ENCODE results near the gene HLA-A. TPM values are rescaled to one million over a fixed set of nuclear protein-coding genes. Genes with fewer than 3 reads are reported as not detected.

HLA-A gene
- total RNA-seq, 1 experiment from 2014 or later = 251 TPM

Other genes with a start within 250 kb of the HLA-A start
- gene HLA-F, start 219.1 kb upstream of the HLA-A start, total RNA-seq (2021; ENCODE audit: unreplicated experiment) = 24.6 TPM
- gene HLA-G, start 114.7 kb upstream of the HLA-A start, total RNA-seq (2021; ENCODE audit: unreplicated experiment) = not detected
- gene POLR1H, start 118.7 kb downstream of the HLA-A start, total RNA-seq (2021; ENCODE audit: unreplicated experiment) = 42.6 TPM
- gene PPP1R11, start 124.7 kb downstream of the HLA-A start, total RNA-seq (2021; ENCODE audit: unreplicated experiment) = 29.3 TPM
- gene RNF39, start 133.2 kb downstream of the HLA-A start, total RNA-seq (2021; ENCODE audit: unreplicated experiment) = 0.22 TPM
- not detected for gene TRIM31, start 170.6 kb downstream of the HLA-A start, total RNA-seq (2021; ENCODE audit: unreplicated experiment)
- gene TRIM40, start 193.6 kb downstream of the HLA-A start, total RNA-seq (2021; ENCODE audit: unreplicated experiment) = not detected
- 0.98 TPM for gene TRIM10, start 218.7 kb downstream of the HLA-A start, total RNA-seq (2021; ENCODE audit: unreplicated experiment)
- gene TRIM15, start 221.0 kb downstream of the HLA-A start, total RNA-seq (2021; ENCODE audit: unreplicated experiment) = 6.5 TPM

Data from HCT116 (cell line).